Breast epithelium (tissue), 3 donors: ENCODE measurements around the gene PCDHGB5.

Experiments used
- CTCF ChIP-seq, 3 donors: fragments of 450-650 bp; IDR thresholded peaks; one replicate each; pipeline ENCODE4 v1.5.1; 2016 to 2017; ENCODE audit warnings: antibody characterized with exemption in 3 of 3, mild to moderate bottlenecking in 3 of 3, moderate library complexity in 3 of 3
- POLR2A ChIP-seq: fragments of 450-650 bp; IDR thresholded peaks from one replicate; pipeline ENCODE4 v1.6.1; 2016; ENCODE audit warnings: antibody characterized with exemption, mild to moderate bottlenecking, moderate library complexity
- POLR2AphosphoS5 ChIP-seq, 3 donors: sonication (generic); formaldehyde crosslinking; IDR thresholded peaks; one replicate each; pipeline ENCODE4 v1.6.1; 2017; ENCODE audit warnings: antibody characterized with exemption in 3 of 3

GRCh38 chr5:141388661-141389060, 9.1 kb upstream of the PCDHGB5 start:
- TF ChIP-seq CTCF (IDR thresholded peaks at IDR 0.05), result no peak
- TF ChIP-seq POLR2A, result no peak
- TF ChIP-seq POLR2AphosphoS5 (IDR thresholded peaks at IDR 0.05), result no peak
